ENCODE data around the gene DNAH17. TPM values are rescaled to one million over a fixed set of nuclear protein-coding genes. Genes with fewer than 3 reads are reported as not detected.

Gene DNAH17
- polyA plus RNA-seq, 1 experiment = not detected

DNA sequence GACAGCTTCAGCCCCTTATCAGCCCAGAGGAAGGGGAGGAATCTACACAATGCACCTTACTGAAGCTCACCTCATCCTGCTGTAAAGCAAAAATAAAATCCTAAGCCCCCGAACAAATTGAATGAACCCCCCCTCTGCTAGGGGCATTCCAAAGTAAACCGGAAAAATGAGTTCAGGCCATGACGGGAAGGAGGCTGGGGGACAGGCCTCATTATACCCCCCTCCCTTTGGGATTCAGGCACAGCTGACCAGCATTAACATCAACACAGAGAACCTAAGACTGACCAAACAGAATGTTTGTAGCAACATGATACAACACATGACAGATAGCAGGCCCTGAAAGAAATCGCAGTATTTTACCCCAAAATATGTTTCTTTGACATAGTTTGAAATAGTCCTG lies 64.2 kb downstream of the DNAH17 start:
- ChIA-PET CTCF (no interaction called here), POLR2A (no interaction called here)
- TF ChIP-seq, protein P1, sequence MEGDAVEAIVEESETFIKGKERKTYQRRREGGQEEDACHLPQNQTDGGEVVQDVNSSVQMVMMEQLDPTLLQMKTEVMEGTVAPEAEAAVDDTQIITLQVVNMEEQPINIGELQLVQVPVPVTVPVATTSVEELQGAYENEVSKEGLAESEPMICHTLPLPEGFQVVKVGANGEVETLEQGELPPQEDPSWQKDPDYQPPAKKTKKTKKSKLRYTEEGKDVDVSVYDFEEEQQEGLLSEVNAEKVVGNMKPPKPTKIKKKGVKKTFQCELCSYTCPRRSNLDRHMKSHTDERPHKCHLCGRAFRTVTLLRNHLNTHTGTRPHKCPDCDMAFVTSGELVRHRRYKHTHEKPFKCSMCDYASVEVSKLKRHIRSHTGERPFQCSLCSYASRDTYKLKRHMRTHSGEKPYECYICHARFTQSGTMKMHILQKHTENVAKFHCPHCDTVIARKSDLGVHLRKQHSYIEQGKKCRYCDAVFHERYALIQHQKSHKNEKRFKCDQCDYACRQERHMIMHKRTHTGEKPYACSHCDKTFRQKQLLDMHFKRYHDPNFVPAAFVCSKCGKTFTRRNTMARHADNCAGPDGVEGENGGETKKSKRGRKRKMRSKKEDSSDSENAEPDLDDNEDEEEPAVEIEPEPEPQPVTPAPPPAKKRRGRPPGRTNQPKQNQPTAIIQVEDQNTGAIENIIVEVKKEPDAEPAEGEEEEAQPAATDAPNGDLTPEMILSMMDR (IDR thresholded peaks at IDR 0.05; ENCODE audit: insufficient read depth, low read depth, low read length) = no peak
- no peak overlapping the region for H3K4me3 ChIP-seq (ENCODE audit: low read depth, low read length)
- no peak for DNase-seq (ENCODE audit: low read depth)
- H3K36me3 ChIP-seq (ENCODE audit: control insufficient read depth, insufficient read depth, low read length) = no peaks in the 10 kb centered on the region
- H3K27me3 ChIP-seq (ENCODE audit: control insufficient read depth, insufficient read depth, low read length) = peaks cover 2% of the 10 kb centered on the region; the same call in 1 of the 2 replicates

GRCh38 chr17:78510141-78511075 lies 66.8 kb downstream of the DNAH17 start:
- Histone ChIP-seq H3K4me3 (ENCODE audit: low read depth, low read length) (no peak overlapping the region), H3K36me3 (ENCODE audit: control insufficient read depth, insufficient read depth, low read length) (no peaks in the 10 kb centered on the region), H3K27me3 (ENCODE audit: control insufficient read depth, insufficient read depth, low read length) (peaks cover 2% of the 10 kb centered on the region)
- DNase-seq (ENCODE audit: low read depth) = no peak
- POLR2A ChIA-PET = no interaction called here
- TF ChIP-seq, protein P1 (IDR thresholded peaks at IDR 0.05; ENCODE audit: insufficient read depth, low read depth, low read length) = no peak
- CTCF ChIA-PET = interaction anchor here (1.2 kb wide), 1 partner anchor 198 kb away, joined by 3 read pairs; no protein-coding TSS in a partner anchor

- TF ChIP-seq, protein P1 (IDR thresholded peaks at IDR 0.05; ENCODE audit: insufficient read depth, low read depth, low read length) = no peak
These were observed 69.7 kb downstream of the DNAH17 start for GRCh38 chr17:78507526-78507925.

GRCh38 chr17:78506454-78507309 lies 70.5 kb downstream of the DNAH17 start:
- no peaks in the 10 kb centered on the region; the same call in none of the 2 replicates for H3K27me3 ChIP-seq (ENCODE audit: control insufficient read depth, insufficient read depth, low read length)
- TF ChIP-seq, protein P1 (IDR thresholded peaks at IDR 0.05; ENCODE audit: insufficient read depth, low read depth, low read length) = no peak
- no peak for DNase-seq (ENCODE audit: low read depth)
- POLR2A ChIA-PET = no interaction called here
- no peak overlapping the region for H3K4me3 ChIP-seq (ENCODE audit: low read depth, low read length)
- CTCF ChIA-PET = no interaction called here
- H3K36me3 ChIP-seq (ENCODE audit: control insufficient read depth, insufficient read depth, low read length) = no peaks in the 10 kb centered on the region

More at GRCh38 chr17:78507526-78507925, 69.7 kb downstream of the DNAH17 start:
- ChIA-PET CTCF (interaction anchor here (1.3 kb wide), 1 partner anchor 11 kb away, joined by 3 read pairs; no protein-coding TSS in a partner anchor), POLR2A (no interaction called here)
- H3K4me3 ChIP-seq (ENCODE audit: low read depth, low read length) = no peak overlapping the region
- no peaks in the 10 kb centered on the region for H3K36me3 ChIP-seq (ENCODE audit: control insufficient read depth, insufficient read depth, low read length)
- DNase-seq (ENCODE audit: low read depth) = no peak
- peaks cover 2% of the 10 kb centered on the region for H3K27me3 ChIP-seq (ENCODE audit: control insufficient read depth, insufficient read depth, low read length)
